Embryonic facial prominence (tissue), 1 donor: ENCODE results near the gene NAA20.
"Not testable (repeated sequence)": the region's sequence is repeated elsewhere in the genome, so short reads cannot be mapped to it uniquely, and the experiment has no call there.

Source experiments
- DNase-seq: peaks from one replicate; pipeline ENCODE4 v3.0.0-alpha.2; 2016; ENCODE audit errors: extremely low spot score

NAA20 gene

DNA sequence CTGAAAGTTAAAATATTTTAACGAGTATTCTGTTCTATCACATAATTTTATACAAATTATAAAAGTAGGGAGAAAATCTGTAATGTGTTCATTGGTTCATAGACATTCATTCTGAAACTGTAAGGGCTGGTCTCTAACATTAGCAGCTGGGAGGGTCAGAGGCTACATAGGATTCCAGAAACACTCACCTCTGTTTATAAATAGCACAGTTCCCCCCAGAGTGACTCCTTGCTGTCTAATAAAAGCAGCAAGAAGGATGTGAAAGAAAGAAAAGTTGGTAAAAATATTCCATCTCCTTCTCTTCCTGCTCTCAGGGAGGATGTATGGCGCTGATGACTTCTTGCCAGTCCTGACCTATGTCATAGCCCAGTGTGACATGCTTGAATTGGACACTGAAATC lies 25.3 kb upstream of the NAA20 start:
- DNase-seq: no peak

DNA sequence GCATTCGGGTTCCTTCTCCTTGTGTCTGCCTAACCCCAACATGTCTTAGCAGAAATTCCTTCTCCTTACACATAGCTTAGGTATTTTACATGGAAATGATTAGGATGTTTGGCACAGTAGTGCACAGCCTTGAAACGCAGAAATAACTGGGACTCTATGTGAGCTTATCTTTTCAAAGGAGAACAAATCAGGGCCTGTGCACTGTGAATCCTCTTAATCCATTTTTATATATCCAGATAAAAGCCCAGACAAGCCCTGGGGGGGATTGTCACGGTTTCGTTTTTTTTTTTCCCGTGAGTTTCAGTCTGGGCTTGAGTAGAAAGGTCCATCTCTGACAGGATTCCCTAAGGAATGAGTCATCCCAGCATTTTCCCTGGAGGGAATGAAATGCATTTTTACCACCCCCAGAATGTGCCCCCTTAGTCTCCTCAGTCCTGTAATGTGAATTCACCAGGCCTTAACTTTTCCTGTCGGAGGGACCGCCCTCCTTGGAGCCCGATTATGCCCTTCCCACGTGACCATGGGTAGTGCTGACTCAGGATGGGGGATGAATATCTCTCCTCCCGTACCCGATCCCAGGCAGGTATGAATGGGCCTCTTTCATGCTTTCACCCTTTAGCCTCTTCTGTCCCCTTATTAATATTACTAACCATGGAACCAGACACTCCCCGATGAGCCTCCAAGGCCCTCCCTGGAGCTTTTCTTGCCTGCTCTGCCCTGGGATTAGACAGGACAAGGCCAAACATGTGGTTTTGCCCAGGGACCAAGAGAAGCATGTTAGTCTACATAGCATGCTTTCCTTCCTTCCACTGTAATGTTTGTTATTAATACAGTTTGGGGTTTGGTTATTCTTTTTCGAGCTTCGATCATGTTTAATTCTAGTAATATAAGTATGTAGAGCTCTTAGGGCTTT lies 23.9 kb upstream of the NAA20 start:
- no peak for DNase-seq

DNA sequence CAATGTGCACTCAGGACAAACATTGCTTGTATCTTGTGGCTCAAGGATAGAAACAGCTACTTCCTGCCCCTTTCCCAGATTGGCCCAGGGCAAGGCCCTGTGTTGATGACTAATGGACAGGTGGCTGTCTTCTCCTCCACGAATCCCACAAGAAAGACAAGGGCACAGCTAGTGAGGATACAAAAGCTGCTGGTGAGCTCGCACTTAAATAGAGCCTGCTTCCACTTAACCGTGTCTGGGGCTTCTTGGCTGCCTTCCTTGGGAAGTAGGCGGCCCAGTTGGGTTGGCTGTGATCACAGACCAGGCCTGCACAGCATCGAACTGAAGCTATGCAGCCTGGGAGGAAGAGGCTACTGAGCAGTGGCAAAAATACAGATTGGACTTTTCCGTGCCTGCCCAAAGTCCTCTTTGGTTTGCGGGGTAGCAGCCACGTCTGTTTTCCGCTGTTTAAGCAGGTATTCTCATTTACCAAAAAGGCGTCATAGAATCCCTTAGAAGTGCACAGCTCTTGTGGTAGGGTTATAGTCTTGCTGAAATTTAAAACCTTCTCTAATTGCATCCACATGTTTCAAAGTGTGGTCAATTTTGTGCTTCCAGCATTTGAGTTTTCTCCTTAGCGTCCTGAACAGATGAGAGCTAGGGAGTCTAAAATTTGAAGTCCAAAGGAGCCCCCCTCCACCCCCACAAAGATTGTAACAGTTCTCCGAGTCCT lies 23.0 kb upstream of the NAA20 start:
- DNase-seq: no peak

DNA sequence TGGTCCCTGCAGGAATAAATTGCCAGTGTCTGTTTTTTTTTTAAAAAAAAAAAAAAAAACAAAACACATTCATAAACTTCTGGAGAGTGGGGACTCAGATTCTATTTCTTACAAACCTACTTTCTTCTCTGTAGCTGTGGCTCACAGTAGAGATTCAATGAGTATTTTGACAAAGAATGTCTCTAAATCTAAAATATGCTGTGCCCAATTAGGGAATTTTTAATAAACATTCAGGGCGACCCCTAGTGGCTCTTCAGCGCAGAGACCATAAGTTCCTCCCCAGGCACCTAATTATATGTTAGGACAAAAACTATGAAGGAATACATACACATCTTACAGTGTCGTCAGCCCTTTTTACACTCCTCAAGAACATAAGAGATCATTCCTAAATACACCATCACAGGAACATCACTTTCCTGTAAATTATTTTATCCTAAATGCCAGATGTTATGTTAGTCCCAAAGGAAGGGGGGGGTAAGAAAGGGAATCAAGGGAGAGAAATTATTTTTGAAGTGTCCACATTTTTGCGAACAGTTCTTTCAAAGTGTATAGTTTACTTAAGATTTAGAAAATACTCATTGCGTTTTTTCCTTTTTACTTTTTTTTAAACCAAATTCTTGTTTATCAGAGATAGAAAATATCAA lies 21.8 kb upstream of the NAA20 start:
- DNase-seq: peak; percentile 59

DNA sequence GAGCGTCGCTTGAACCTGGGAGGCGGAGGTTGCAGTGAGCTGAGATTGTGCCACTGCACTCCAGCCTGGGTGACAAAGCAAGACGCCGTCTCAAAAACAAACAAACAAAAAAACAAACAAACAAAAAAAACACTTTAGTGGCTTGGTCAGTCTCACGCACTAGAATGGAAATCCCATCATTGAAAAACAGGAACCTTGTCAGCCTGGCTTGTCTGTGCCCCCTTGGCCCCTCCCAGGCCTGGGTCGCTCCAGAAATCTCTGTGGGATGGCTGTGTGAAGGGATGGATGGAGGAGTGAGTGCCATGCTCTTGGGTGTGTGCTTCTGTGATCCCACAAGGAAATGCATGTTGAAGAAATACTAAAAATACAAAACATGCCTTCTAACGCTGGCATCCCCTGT lies 20.9 kb upstream of the NAA20 start:
- no peak for DNase-seq

DNA sequence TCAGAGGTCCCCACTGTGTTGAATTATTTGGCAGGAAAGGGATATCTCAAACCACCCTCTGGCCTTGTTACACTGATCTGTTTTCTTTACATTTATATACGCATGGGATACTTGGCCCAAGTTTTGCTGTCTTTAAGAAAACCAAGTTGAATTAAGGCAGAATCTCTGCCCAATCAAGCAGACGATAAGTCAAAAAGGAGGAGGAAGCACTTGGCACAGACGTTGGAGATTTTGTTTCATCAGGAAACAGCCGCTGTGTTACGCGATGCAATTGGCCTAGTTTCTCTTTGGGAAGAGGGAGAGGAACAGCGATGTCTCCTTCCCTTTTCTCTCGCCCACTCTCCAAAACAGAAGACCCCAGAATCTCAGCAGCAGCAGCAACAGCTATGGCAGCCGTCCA lies 20.2 kb upstream of the NAA20 start:
- DNase-seq: peak; percentile 35

DNA sequence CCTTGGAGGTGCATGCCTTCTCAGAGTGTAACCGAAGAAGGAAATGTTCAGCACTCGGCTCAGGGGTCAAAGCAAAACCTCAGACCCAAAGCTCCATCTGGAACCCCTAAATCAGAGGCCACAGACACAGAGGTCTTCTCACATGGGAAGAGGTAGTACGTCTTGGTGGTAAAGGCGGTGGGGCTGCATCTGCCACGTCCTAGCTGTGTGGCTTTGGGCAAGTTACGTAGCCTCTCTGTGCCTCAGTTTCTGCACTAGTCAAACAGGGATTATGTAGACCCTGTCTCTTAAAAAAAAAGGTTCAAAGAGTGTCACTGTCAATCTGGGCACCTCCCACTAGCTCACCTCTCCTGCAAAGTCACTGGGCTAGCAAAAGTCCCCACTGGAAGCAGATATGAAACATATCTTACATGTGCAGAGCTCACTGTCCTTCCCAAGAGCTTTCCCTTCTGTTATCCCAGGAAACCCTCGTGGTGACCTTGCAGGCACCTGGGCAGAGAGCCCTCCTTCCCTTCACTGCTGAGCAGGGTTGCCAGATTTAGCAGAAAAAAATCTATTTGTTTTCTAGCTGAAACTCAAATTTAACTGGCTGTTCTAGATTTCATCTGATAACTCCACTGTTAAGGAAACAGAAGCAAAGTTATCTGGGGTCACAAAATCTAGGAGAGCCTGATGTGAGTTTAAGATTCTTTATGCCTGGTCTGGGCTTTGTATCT lies 18.0 kb upstream of the NAA20 start:
- DNase-seq: no peak

DNA sequence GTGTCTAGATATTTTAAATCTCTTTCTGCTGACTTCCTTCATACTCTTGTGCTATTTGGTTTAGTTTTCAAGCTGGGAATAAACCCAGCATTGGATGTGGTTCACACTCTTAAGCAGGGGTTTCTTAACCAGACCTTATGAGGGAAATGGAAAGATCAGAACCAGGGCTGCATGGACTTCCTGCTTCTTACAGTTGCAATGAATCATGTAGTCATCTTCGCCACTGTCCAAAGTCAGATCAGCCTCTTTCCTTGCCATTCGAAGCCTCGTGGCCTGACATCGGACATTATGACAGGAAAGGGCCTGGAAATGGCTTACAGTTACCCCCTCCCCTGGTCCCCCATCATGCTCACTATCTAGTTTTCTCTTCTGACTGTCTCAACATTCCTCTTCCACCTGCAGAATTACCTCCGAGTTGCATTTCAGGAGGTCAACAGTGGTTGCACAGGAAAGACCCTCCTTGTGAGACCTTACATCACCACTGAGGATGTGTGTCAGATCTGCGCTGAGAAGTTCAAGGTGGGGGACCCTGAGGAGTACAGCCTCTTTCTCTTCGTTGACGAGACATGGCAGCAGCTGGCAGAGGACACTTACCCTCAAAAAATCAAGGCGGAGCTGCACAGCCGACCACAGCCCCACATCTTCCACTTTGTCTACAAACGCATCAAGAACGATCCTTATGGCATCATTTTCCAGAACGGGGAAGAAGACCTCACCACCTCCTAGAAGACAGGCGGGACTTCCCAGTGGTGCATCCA lies 16.8 kb upstream of the NAA20 start:
- DNase-seq: no peak

DNA sequence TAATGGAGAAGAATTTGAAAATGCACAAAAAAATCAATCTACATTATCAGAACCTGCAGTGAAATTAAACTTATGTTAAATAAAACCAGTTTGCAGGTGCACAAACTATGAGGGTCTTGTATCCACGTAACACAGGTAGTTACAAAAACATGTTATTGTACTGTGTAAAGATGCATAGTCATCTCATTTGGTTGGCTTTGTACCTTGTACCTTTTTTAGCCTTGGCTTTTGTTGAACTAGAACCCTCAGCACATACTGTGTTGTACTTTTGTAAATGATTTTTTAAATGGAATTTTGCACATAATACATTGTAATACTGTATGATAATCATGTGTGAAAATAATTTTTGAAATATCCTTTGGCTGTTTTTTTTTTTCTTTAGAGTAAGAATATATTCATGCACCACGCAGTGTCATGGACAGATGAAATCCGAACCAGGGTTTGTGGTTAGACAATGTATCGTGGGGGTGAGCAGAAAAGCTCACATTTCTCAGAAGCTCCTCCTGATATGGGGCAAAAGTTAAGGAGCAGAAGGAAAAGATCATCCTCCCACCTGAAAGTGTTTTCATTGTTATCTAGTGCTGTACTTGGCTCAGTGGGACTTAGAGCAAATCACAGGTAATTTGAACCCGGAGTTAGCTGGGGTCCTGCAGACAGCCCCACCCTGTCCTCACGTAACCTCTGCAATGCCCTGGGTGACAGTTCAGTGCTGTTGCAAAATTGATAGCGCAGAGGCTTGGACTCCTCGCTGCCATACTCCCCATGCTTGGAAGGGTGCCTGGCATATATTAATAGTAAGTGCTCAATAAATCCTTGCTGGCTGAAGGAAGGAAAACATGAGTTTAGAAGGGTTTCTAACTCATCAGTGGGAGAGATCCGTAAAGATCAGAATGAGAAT lies 14.8 kb upstream of the NAA20 start:
- no peak for DNase-seq

DNA sequence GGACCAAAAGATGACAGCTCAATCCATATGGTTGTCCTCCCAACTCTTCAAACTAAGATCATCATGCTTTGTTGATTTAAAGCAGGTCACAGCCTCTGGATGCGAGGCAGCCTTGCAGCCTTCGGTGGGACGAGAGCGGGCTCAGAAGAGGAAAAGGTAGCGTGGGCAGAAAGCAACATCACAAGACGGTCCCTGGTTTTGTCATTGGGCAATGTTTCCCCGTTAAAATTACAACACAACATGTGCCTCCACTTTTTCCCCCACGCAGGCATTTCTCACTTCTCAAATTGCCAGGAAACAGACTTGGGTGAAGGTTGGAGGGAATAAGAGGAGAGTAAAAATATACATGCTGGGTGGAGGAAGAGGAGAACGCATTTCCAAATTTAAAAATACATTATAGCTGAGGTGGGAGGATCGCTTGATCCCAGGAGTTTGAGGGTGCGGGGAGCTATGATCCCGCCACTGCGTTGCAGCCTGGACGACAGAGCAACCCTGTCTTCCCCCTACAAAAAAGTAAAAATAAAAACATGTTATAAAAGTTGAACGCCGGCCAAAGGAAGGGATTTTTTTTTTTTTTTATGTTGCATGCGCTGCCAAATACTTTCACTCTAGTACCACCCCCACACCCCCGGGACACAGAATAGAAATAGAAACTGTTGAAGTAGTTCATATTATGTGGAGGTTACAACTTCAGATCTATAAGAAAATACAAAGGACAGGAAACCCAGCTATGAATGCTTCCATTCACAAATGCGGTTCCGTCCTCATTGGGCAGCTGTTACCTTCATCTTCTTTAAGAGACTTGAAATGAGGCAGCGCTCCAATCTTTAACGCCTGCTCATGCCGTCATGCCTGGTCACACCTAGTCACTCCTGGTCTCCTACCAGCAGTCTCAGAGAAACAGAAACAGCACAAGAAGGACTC lies 13.9 kb upstream of the NAA20 start:
- no peak for DNase-seq

DNA sequence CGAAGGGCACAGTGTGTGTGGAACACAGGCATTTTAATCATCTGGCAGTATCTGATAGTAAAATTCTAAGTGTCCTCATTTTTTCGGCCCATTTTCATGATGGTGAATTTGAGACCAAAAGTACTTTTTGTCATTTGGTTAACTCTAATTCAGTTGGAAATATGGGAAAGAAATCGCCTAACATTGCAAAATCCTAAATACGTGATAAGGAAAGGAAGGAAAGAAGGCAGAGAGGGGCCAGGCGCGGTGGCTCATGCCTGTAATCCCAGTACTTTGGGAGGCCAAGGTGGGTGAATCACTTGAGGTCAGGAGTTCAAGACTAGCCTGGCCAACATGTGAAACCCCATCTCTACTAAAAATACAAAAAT lies 13.2 kb upstream of the NAA20 start:
- DNase-seq: not testable (repeated sequence)

DNA sequence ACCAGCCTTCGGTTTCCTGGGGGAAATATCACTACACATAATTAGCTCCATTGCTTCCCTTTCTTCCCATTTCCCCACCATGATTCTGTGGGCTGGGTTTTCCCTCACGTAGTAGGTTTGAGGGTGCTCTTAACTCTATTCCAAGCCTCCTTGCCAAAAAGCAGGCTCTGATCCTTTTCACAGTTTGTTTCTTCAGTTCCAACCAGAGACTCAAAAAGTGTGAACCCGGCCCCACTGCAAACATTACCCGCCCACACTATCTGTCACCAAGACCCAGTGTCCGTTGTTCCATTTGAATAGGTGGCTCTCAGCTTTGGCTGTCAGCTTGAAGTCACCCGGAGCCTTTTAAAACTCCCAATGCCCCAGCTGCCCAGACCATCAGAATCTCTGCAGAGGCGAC lies 11.8 kb upstream of the NAA20 start:
- no peak for DNase-seq

DNA sequence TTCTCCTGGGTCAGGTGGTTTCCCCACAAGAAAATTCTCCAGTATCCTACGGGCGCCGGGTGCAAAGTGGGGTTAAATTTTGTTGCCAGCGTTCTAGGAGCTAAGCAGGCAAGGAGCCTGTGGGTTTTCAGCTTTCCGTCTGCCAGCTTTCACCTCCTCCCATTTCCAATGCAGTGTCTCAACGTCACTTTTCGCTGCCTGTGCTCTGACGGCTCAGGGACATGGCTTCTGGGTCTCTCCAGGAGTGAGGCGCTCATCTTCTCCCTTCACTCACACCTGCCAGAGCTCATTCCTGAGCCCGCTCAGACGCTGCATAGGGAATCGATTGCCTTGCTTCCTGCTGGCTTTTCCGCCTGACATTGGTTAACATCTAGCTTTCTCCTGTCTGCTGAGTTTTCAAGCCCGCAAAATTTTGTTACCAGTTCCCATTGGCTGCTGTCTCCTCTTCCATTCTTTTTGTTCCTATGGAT lies 7.3 kb upstream of the NAA20 start:
- no peak for DNase-seq

DNA sequence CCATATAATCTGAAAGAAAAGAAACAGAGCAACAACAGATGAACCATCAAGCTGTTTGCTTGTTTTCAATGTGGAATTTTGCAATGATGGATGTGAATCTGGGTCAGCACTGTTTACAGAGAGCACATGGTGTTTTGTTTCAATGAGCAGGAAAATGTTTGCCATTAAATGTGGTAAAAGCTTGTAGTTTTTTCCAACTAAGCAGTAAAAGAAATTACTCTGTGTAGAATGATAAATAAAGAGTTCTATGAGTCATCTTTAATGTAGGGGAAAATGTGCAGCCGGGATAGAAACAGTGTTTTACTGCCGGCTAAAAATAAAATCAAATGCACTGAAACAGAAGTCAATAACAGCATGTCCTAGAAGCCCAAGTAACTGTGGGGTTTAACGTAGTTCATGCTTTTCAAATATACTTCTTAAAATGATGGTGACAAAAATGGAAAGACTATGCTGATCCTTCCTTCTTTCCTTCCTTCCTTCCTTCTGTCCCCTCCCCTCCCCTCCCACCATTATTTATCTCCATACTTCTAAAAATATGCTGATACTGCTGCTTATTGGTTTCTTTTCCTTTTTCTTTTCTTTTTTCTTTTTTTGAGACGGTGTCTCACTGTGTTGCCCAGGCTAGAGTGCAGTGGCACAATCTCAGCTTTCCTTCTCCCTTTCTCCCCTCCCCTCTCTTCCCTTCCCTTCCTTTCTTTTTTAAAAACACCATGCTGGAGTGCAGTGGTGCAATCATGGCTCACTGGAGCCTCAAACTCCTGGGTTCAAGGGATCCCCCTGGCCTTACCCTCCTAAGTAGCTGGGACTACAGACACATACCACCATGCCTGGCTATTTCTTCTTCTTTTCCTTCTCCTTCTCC lies 6.3 kb upstream of the NAA20 start:
- no peak for DNase-seq

DNA sequence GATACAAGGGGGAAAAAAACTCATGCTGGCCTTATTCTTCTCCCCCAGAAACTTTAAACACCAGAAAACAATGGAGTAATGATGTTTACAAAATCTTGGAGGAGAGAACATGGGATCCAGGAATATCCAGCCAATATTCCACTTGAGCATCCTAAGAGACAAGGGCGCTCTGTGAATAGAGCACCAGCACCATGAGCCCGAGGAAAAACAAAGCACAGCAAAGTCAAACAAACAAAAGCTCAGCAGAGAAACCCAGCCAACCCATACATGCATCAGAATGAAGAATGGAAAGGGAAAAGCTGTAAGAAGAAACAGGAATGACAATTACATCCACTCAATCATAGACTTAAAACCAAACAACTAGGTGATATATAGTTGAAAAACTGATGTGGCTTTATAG lies 4.6 kb upstream of the NAA20 start:
- no peak for DNase-seq

DNA sequence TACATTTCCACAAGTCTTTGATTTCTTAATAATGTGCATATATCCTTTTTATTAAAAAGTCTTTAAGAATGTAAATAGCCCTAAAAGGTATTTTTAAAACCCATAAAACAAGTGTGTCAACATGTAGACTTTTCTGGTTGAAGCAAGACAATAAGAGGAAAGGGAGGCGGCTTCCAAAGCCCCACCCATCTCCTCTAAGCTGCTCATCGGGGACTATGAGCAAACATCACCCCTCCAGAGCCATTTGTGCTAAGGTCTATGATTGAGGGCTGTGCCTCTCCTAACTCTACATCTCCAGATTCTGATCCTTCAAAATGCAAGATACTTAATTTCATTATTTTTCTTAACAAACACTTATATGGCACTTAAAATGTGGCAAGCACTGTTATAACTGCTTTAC lies 2.5 kb upstream of the NAA20 start:
- no peak for DNase-seq

DNA sequence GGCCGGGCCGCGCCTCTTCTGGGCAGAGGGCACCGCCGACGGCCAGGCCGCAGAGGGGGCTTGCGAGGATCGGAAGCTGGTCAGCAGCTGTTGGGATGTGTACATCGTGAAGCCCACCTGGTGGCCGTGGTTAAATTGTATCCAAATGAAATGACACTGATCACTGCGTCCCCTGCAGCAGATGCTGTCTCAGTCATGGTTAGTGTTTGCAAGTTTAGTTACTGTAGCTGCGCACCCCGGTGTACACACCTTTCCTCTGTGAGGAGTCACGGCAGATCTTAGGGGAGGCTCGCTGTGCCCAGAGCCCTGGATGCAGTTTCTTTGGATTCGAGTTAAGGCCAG lies 653 bp downstream of the NAA20 start:
- DNase-seq: no peak

DNA sequence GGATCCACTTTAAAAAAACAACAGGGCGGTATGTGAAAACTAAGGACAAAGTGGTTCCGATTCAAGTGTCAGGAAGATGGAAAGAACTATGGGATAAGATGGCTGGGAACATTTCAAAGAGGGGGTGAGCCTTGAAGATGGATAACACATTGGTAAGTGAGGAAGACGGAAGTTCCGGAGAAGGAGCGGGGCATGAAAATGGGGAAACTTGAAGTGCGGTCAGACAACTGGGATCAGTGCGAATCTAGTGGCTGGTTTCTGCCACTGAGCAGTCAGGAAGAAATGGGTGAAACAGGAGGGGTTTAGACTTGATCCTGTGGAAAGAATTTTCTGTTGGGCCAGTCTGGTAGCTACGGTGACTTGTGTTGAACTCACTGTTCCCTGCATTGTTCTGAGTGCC lies 1.2 kb downstream of the NAA20 start:
- no peak for DNase-seq
